NCI-H2171 treated with DMSO at 0.1 percent for 48 hours (cell line): Measurements from ENCODE around the gene DIDO1.

Source experiments
- DNase-seq: peaks from one replicate; lab custom pipeline; 2025; lab: John Stamatoyannopoulos, UW

DIDO1 gene

DNA sequence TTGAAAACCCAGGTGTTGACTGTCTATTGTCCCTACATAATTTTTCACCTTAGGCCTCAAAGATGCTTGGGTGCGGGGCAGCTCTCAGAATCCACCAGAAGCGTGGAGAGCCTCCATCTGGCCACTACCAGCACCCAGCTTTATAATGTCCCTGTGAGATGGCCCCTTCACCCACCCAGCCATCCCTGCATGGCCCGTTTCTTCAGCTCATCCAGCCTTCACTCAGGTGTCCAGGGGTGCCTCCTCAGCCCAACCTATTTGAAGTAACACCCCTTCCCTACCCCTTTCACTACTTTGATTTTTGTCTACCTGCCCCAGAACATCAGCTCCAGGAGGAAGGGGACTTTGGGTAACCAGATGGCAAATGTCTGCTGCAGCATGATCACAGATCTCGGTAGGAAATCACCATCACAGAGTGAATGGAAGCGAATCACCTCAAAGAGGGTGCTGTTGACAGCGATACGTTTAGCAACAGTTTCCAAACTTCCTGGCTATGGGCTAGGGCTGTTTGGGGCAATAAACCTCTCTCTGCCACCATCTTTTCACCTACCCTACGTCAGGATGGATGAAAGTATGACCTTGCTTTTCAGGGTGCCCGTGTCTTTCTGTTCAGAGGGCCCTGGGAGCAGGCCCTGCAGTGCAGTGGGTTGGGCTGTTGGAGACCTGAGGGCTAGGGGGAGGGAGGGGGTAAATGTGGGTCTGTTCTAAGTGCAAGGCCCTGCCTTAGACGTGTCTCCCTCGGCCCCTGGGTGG is 25.0 kb upstream of the DIDO1 start:
- DNase-seq: no peak

DNA sequence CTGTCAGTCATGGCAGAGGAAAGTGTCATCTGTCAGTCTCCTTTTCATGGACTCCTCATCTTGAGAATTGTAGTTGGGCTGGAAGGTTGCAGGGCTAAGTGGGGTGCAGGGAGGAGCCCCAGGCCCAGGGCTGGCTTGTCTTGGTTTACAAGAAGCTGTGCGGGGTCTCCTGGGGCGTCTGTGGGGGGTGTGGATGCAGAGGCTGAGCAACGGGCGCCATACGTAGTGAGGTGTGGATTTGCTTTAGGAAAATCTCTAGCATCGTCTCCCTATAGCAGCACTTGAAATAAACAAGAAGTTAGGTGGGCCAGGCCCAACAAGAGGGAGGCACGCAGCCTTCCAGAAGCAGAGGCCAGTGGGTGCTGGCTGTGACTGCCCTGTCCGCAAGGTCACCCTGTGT is 24.4 kb upstream of the DIDO1 start:
- DNase-seq: no peak

DNA sequence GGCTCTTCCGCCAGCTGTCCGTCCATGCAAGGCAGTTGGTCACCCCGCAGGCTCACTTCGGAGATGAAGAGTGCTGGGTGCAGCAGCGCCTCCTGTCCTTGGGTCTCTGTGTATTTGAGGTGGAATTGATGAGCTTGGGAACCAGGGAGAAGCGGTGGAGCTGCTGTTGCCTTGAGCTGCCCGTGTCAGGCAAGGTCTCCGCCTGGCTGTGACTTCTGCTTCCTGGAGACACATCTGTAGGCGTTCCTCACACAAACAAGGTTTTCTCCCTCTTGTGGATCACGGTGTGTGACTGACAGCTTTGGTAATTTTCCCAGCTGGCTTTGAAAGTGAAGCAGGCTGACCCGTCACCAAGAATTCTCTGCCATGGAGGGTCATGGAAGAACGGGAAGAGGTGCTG is 23.7 kb upstream of the DIDO1 start:
- no peak for DNase-seq

DNA sequence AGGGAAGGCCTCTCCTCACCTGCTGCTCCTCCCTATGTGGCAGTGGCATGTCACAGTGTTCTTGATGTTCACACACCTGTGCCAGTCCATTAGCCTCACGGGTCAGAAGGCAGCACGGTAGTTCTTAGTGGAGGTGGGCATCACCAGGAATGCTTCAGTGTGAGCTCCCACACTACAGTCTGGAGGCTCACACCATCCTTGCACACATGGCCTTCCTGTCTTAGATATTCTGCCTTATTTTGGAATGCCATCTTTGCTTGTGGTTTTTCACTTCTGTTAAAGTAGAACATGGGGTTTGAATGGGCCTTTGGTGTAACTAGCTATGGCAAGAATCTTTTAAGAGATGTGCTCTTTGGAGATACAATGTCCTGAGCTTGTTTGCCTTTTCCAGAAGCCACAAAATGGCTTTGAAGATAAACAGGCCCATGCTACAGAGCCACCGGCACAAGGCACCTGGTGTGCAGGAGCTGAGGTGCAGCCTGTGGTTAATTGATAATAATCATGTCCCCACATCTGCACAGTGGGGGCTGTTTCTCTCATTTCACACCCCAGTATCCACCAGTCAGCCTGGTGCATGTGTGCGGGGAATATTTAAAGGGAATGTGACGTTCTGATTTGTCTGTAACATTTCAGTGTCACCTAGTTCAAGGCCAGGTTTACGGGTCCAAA is 23.0 kb upstream of the DIDO1 start:
- no peak for DNase-seq

DNA sequence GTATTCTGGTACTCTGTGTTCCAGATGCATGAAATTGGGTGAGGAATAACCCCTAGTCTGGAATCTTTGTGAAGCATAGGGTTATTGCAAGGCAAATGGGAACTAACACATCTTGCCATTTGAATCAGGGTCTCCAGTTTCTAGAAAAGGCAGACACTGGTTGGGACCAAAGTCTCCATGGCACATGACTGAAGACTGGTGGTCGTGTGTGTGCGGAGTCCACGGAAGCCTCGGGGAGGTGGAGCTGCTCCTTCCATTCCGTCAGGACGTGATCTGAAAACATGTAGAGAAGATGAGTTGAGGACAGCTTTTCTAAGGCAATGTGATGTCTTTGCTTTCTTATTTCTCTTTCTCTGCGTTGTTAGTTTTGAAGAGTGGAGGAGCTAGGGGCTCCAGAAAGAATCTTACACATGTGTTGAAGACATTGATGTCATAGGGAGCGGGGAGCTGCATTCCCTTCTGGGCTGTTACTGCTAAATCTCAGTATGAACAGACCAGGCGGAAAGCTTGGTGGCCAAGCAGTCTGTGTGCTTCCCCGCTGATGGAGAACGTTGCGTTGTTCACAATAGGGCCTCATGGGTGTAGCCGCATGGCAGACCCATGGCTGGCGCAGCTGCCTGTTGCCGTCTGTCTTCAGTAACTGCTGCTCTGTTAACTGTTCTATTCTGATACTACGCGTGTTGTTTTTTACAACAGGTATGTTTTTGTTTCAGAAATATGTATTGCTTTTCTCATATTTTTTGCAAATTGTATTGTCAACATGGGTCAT is 21.4 kb upstream of the DIDO1 start:
- no peak for DNase-seq

DNA sequence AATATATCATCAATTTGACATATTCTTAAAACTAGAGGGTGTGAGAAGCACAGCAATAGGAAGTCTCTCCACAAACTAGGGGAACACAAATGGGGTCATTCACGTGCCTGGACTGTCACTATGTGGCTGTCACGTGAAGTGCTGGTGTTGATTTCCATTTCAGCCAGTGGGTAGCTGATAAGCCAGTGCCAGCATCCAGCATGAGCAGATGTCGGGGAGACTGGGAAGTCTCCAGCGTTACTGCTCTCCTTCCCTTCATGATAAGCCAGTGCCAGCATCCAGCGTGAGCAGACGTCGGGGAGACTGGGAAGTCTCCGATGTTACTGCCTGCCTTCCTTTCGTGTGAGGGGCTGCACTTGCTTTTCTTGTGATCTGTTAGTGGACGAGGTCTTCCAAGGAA is 20.6 kb upstream of the DIDO1 start:
- no peak for DNase-seq

DNA sequence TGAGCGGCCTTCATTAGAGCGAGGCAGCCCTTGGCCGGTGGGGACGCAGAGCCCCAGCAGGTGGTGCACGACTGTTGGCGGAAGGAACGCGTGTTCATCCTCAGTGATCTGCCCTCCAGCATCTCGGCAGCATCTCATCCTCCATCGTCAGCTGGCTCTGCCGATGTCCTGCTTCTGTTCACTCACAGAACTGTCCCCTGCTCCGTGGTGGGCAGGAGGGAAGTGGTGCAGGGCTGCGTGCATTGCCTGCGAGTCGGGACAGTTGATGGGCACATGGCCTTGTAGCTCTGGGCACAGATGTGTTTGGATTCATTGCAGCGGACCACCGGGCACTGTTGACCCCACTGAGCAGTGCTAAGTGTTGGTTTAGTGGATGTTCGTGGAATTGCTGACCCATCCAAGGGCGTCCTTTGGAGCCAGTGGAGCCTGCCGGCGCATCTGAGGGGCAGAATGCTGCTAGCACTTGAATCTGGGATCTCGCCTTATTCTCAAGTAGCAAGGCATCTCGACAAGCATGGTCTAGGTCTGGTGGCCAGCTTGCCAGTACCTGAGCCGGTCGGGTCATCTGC is 19.6 kb upstream of the DIDO1 start:
- DNase-seq: no peak

DNA sequence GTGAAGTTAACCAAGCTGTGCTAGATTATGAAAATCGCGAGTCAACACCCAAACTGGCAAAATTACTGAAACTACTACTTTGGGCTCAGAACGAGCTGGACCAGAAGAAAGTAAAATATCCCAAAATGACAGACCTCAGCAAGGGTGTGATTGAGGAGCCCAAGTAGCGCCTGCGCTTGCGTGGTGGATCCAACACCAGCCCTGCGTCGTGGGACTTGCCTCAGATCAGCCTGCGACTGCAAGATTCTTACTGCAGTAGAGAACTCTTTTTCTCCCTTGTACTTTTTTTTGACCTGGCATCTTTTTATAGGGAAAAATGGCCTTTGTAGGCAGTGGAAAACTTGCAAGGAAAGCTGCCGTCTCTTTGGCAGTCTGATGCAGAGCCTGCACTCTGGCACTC is 18.4 kb upstream of the DIDO1 start:
- DNase-seq: no peak

DNA sequence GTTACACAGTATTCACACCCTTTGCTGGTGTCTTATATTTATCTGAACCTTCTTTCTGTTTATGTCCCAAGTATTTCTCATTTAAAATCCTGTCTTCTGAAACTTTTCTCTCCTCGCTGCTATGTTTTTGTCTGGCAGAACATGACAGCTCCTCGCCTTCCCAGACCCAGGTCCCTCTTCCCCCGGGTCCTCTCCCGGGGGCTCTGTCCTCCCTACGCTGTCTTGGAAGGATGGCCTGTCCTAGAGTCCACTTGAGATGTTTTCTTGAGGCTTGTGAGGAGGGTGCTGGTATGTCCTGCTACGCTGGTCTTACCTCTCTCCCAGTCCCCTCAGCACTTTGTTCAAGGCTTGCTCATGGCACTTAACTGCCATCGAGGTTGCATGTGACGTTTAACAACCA is 17.9 kb upstream of the DIDO1 start:
- DNase-seq: no peak

DNA sequence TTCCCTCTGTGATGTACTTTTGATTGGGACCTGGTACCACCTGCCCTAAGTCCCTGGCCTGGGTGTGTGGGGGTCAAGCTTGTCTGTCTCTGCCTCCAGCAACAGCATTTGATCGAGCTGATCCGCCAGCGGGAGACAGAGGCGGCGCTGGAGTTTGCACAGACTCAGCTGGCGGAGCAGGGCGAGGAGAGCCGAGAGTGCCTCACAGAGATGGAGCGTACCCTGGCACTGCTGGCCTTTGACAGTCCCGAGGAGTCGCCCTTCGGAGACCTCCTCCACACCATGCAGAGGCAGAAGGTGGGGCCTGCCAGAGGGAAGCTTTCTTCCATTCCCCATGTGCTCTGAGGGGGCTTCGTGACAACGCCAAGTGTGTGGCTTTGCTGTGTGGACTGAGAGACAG is 17.1 kb upstream of the DIDO1 start:
- DNase-seq: no peak

DNA sequence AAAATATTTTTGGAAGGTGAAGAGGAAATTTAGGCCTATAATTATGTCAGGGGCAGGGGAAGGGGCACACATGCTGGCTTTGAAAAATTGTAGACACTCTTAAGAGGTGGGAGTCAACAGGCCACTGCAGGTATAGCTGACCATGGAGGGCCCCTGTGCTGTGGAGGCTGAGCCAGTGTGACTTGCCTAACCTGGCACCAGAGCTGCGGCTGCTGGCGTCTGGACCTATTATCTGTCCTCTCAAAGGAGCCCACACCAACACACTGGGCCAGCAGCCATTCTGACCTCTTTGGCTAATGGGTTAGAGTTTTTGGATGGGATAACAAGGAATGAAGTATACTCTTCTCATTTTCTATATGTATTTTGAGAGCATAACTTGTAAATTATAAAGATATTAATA is 16.2 kb upstream of the DIDO1 start:
- DNase-seq: no peak

DNA sequence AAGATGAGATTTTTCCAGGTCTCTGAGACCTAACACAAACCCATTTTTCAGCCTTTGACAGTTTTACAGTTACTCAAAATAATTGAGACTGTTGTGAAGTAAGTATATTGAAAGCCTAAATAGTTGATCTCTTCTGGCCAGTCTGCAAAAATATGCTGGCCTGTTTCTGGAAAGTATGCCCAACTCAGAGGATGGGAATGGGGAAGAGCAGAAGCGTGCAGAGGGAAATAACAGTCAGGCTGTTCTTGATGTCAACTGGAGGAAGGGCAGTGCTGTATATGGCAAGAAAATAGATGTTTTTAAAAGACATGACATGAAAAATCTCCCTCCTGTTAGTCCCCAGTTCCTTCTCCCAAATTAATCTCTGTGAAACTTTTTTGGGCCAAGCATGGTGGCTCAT is 15.5 kb upstream of the DIDO1 start:
- no peak for DNase-seq

DNA sequence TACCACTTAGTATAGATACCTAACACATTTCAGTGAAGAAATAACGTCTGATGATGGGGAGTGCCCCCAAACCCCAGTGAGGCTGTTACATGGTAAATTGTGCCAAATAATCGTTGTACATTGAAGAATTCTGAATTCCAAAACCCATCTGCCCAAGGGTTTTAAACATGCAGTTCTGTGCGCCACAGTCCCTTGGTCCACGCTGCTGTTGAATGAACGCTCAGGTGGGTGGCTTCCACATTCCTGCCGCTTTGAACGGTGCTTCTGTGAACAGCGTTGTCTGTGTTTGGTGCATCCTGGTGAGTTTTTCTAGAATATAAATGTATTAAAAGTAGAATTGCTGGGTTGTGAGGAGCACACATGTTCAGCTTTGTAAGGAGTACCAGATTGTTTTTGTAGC is 14.6 kb upstream of the DIDO1 start:
- no peak for DNase-seq

DNA sequence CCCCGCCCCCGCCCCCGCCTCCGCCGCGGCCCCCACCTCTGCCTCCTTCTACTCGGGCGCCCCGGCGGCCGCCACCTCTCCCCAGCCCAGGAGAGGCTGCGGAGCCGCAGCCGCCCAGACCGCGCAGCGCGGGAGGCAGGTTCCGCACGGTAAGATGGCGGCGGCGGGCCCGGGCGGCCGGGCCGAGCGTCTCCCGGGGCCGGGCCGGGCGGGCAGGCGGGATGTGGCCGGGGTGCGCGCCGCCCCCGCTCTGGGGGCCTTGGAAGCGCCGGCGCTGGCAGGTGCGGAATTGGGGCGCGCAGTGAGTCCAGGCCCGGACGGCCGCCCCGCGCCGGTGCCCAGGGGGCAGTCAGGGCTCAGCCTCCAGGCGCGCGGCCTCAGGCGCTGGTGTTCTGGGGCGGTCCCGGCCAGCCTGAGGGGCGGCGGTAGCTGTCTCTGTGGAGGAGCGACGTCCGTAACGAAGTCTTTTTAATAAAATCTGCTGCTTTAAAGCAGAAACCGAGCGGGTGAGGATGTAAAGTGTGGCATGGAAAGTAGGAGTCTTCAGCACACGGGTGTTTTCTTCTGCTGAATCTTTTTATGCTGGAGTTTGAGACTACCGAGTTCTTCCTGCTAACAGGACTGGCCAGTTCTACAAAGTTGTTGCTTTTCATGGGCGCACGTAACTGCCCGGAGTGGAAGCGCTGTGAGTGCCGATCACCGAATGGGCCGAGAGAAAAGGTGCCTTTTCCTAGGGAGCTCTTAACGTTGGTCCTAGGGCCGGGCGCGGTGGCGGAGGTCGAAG is 12.0 kb upstream of the DIDO1 start, which contains the start of gene GID8:
GID8 (plus strand) TSS at position 43 of the 784 bp plus-strand sequence. CDS start 3,356 bp downstream, outside the sequence.
- peak; percentile 40 for DNase-seq

DNA sequence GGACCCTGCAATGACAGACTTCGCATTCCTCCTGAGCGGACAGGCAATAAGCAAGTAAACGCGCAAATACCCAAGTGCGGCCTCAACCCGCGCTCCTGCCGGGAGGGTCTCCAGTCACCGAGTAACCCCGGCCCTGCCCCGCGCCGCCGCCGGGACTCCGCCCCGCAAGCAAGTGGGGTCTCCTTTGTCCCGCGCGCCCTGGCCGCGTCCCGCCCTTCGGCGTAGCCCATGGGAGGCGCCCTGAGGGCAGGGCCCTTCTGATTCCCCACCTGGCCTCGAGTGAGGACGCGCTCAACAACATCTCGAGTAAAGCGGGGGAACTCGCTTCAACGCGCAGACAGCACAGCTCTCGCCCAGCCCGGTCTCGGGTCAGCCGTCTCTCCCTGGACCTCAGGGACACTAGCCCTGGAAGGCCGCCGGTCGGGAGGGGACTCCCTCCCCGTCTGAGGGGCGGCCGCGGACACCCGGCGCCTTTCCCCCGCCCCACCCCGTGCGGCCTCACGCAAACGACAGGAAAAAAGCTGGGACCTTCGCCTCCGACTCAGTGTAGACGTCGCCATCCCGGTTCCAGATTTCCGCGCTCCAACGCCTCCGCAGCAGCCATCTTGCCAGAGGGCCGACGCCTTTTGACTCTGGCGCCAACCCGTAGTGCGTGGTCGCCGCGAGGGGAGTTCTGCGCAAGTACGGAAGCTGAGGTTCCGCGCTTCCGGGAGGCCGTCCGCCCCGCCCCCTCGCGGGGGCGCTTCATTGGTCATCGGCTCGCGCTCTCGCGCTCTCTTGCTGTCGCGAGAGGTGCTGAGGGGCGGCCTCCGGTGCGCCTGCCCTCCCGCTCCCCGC is 11.2 kb upstream of the DIDO1 start:
- DNase-seq: peak; percentile 97

DNA sequence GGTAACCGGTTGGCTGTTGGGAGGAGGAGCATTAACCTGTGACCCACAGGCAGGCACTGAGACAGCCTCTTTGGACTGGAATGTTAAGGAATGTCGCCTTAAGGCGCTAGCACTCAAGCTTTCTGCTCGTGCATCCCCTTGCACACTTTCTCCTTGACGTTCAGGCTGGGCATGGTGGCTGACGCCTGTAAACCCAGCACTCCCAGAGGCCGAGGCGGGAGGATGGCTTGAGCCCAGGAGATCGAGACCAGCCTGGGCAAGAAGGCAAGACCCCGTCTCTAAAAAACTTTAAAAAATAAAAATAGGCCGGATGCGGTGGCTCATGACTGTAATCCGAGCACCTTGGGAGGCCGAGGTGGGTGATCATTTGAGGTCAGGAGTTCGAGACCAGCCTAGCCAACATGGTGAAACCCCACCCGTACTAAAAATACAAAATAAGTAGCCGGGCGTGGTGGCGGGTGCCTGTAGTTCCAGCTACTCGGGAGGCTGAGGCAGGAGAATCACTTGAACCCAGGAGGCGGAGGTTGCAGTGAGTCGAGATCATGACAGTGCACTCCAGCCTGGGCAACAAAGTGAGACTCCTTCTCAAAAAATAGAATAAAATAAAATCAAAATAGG is 9.8 kb upstream of the DIDO1 start:
- no peak for DNase-seq

DNA sequence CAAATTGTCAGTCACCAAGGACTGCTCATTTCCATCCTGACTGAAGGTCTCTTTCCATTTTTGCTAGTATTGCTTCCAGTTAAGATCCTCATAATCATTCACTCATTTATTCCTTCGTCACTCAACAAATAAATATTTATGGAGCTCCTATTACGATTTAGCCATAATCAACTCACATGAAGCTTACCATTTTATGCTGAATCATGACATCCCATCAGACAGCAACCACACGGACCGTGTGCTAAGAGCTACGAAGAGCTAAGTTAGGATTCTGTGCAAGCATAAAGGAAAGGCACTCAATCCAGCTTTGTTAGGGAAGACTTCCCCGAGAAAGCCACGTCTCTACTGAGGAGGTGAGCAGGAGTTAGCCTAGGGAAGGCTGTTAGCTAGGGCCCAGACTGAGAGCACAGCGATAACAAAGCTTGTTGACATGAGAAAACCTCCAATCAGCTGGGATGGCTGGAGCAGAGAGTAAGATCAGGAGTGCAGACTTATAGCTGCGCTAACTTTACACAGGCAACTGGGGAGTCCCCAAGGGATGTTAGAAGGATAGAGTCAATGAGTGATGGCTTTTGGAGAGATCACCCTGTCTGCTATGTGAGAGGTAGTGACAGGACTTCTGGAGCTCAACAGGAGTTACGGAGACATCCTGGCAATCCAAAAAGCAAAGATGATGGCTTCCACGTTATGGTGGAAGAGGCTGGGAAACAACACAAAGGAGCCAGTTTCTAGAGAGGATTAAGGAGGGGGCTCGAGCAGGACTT is 9.1 kb upstream of the DIDO1 start:
- no peak for DNase-seq

DNA sequence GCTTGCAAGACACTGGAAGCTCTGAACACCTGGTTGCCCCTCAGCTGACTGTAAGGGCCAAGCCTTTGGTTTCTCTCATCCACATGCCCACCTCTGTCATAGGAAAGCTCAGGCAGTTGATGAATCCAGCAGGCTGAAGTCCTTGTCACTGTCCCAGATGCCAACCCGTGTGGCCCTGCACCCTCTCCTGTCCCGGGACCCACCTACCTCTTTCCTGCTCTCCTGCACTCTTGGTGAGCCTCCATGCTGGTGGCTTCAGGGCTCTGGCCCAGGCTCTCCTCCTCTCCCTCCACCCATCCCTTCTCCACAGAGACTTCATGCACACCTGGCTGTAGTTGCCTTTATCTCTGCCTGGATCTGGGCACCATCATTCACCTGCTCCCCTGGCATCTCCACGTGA is 7.7 kb upstream of the DIDO1 start:
- no peak for DNase-seq

DNA sequence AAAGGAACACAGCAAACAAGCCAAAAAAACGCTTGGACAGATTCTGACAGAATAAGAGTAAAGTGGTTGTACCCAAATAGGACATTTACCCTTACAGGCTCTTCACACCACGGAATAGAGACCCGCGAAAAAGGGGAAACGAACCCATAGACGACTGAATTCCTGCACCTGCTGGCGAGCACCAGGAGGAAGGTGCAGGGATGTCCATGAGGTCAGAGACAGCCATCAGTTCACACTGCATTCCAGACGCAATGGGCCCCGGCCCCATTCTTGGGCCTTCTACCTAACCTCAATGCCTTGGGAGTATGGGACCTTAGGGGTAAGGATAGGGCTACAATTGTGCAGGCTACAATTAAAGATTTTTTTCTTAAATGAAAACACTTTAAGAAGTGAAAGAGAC is 5.2 kb upstream of the DIDO1 start:
- DNase-seq: no peak

DNA sequence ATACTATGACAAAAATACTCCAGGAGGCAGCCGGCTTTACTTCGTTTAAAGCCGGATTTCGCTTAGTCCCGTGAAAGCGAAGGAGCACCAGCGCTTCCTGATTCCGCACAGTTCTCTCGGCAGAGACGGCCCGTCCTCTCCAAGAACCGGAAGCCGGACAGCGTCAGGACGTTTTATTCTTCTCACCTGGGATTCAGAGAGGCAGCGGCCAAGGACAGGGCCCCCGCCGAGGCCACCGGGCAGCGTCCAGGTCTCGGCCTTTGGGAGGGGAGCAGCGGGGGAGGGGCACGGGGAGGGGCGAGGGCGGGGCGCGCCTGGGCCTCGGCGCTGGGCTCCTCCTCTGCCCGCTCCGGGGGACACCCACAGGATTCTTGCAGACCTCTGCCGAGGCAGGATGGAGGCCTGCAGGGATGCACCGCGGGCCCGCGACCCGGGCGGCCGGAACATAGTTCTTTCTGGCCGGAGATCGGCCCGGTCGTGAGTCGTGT is 2.8 kb upstream of the DIDO1 start:
- no peak for DNase-seq
